HEK293 (cell line): ENCODE data around the gene CTIF.

Experiments used
- CTCF ChIA-PET: fragments of 350-600 bp; formaldehyde crosslinking; extraction: SDS; loops from one replicate; lab custom pipeline; 2021; ENCODE audit warnings: antibody characterized with exemption; lab: Yijun Ruan, JAX
- POLR2A ChIA-PET: fragments of 300-600 bp; formaldehyde crosslinking; extraction: SDS; loops from one replicate; lab custom pipeline; 2020; ENCODE audit warnings: antibody characterized with exemption, inconsistent platforms; lab: Yijun Ruan, JAX
- H3K27ac ChIP-seq: fragments of 200-500 bp; sonication (Bioruptor generic); 2 replicates; pipeline ENCODE4 v1.5.1; 2014; ENCODE audit warnings: low read depth, low read length, control low read depth, inconsistent platforms; ENCODE audit errors: extremely low read depth
- H3K36me3 ChIP-seq, 2 experiments: fragments of 200-500 bp in 1 of 2; sonication (Bioruptor generic) in 1 of 2; 1 replicate in 1 of 2; 2 replicates in 1 of 2; pipeline ENCODE4 v1.5.1; 2014 to 2017; ENCODE audit warnings: inconsistent platforms in 2 of 2, low read length in 2 of 2; ENCODE audit not compliant: control insufficient read depth in 2 of 2, insufficient read depth in 1 of 2
- H3K4me1 ChIP-seq: fragments of 200-500 bp; sonication (Bioruptor generic); 2 replicates; pipeline ENCODE4 v1.5.1; 2014; ENCODE audit warnings: mild to moderate bottlenecking, low read length, inconsistent platforms; ENCODE audit not compliant: control insufficient read depth, insufficient read depth
- H3K4me3 ChIP-seq: 2 replicates; pipeline ENCODE4 v1.5.1; 2011; ENCODE audit warnings: low read depth, mild to moderate bottlenecking, control low read depth, low read length, moderate library complexity
- H3K9me3 ChIP-seq: fragments of 200-500 bp; sonication (Bioruptor generic); 2 replicates; pipeline ENCODE4 v1.5.1; 2014; ENCODE audit warnings: low read depth, low read length, inconsistent platforms; ENCODE audit not compliant: control insufficient read depth, insufficient read depth
- CTCF ChIP-seq: fragments of 450-650 bp; formaldehyde crosslinking; IDR thresholded peaks from 2 replicates; pipeline ENCODE4 v1.5.1; 2016; ENCODE audit warnings: missing biosample characterization, missing genetic modification characterization
- FEZF1 ChIP-seq: fragments of 450-650 bp; formaldehyde crosslinking; IDR thresholded peaks from 2 replicates; pipeline ENCODE4 v1.5.1; 2016; ENCODE audit warnings: missing biosample characterization, missing genetic modification characterization
- KLF1 ChIP-seq: fragments of 450-650 bp; formaldehyde crosslinking; IDR thresholded peaks from 2 replicates; pipeline ENCODE4 v1.5.1; 2016; ENCODE audit warnings: missing biosample characterization, missing genetic modification characterization
- MEIS1 ChIP-seq: sonication (generic); formaldehyde crosslinking; IDR thresholded peaks from 2 replicates; pipeline ENCODE4 v1.8.1; 2022; ENCODE audit warnings: missing genetic modification reagents, mild to moderate bottlenecking, borderline replicate concordance
- PRDM10 ChIP-seq: fragments of 450-650 bp; formaldehyde crosslinking; IDR thresholded peaks from 2 replicates; pipeline ENCODE4 v1.5.1; 2016; ENCODE audit warnings: missing biosample characterization, missing genetic modification characterization
- SCRT2 ChIP-seq: fragments of 450-650 bp; formaldehyde crosslinking; IDR thresholded peaks from 2 replicates; pipeline ENCODE4 v1.5.1; 2016; ENCODE audit warnings: missing biosample characterization, missing genetic modification characterization
- ZFP3 ChIP-seq: fragments of 450-650 bp; formaldehyde crosslinking; IDR thresholded peaks from 2 replicates; pipeline ENCODE4 v1.5.1; 2016; ENCODE audit warnings: low read depth, missing biosample characterization, missing genetic modification characterization
- ZNF132 ChIP-seq: fragments of 450-650 bp; formaldehyde crosslinking; IDR thresholded peaks from 2 replicates; pipeline ENCODE4 v1.5.1; 2017; ENCODE audit warnings: missing biosample characterization, missing genetic modification characterization, borderline replicate concordance
- ZNF555 ChIP-seq: fragments of 450-650 bp; formaldehyde crosslinking; conservative IDR thresholded peaks from 2 replicates; pipeline ENCODE4 v1.5.1; 2017; ENCODE audit warnings: missing biosample characterization, mild to moderate bottlenecking, missing genetic modification characterization, inconsistent platforms
- ZNF600 ChIP-seq: fragments of 450-650 bp; formaldehyde crosslinking; IDR thresholded peaks from 2 replicates; pipeline ENCODE4 v1.5.1; 2016; ENCODE audit warnings: missing biosample characterization, missing genetic modification characterization
- ZNF76 ChIP-seq: fragments of 450-650 bp; formaldehyde crosslinking; IDR thresholded peaks from 2 replicates; pipeline ENCODE4; 2016; ENCODE audit warnings: low read depth, missing biosample characterization, missing genetic modification characterization, borderline replicate concordance
- TF ChIP-seq, protein P1 (sequence below): fragments of 450-650 bp; formaldehyde crosslinking; IDR thresholded peaks from 2 replicates; pipeline ENCODE4 v1.5.1; 2016; ENCODE audit warnings: missing biosample characterization, missing genetic modification characterization
- TF ChIP-seq, protein P2 (sequence below): fragments of 450-650 bp; formaldehyde crosslinking; optimal IDR thresholded peaks from 2 replicates; pipeline ENCODE3; 2016; ENCODE audit warnings: missing biosample characterization, mild to moderate bottlenecking, missing genetic modification characterization
- TF ChIP-seq, protein P3 (sequence below): fragments of 450-650 bp; formaldehyde crosslinking; IDR thresholded peaks from 2 replicates; pipeline ENCODE4 v1.5.1; 2016; ENCODE audit warnings: missing biosample characterization, missing genetic modification characterization

The CTIF gene

GRCh38 chr18:48763719-48764100, 224.9 kb downstream of the CTIF start:
- no peaks in the 10 kb centered on the region for H3K4me1 ChIP-seq
- no peak overlapping the region for H3K27ac ChIP-seq
- H3K36me3 ChIP-seq = peaks cover 0 to 8% of the 10 kb centered on the region in 2 experiments; a peak in 1 of 3 replicates
- ChIA-PET CTCF (interaction anchor here (1.1 kb wide), 1 partner anchor 13 kb away, joined by 4 read pairs; no protein-coding TSS in a partner anchor), POLR2A (no interaction called here)
- no peak overlapping the region for H3K4me3 ChIP-seq
- H3K9me3 ChIP-seq = no peaks in the 10 kb centered on the region
- TF ChIP-seq MEIS1 (CRISPR knock-in tag) = no peak
- TF ChIP-seq PRDM10 (tag by site-specific recombination) = 0 out of 2 replicates have a peak, but pooled peaks have one; percentile 51

GRCh38 chr18:48765053-48765452, 226.2 kb downstream of the CTIF start:
- H3K4me1 ChIP-seq = no peaks in the 10 kb centered on the region
- H3K9me3 ChIP-seq = no peaks in the 10 kb centered on the region
- TF ChIP-seq ZNF555 (no peak), ZFP3 (no peak), CTCF (tag by site-specific recombination) (no peak), KLF1 (no peak), SCRT2 (tag by site-specific recombination) (no peak), FEZF1 (tag by site-specific recombination) (no peak), ZNF600 (tag by site-specific recombination) (no peak), ZNF76 (tag by site-specific recombination) (no peak), ZNF132 (tag by site-specific recombination) (no peak)
- TF ChIP-seq, protein P1, sequence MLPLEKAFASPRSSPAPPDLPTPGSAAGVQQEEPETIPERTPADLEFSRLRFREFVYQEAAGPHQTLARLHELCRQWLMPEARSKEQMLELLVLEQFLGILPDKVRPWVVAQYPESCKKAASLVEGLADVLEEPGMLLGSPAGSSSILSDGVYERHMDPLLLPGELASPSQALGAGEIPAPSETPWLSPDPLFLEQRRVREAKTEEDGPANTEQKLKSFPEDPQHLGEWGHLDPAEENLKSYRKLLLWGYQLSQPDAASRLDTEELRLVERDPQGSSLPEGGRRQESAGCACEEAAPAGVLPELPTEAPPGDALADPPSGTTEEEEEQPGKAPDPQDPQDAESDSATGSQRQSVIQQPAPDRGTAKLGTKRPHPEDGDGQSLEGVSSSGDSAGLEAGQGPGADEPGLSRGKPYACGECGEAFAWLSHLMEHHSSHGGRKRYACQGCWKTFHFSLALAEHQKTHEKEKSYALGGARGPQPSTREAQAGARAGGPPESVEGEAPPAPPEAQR (tag by site-specific recombination) = no peak
- TF ChIP-seq, protein P2, sequence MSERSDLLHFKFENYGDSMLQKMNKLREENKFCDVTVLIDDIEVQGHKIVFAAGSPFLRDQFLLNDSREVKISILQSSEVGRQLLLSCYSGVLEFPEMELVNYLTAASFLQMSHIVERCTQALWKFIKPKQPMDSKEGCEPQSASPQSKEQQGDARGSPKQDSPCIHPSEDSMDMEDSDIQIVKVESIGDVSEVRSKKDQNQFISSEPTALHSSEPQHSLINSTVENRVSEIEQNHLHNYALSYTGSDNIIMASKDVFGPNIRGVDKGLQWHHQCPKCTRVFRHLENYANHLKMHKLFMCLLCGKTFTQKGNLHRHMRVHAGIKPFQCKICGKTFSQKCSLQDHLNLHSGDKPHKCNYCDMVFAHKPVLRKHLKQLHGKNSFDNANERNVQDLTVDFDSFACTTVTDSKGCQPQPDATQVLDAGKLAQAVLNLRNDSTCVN (tag by site-specific recombination) = no peak
- TF ChIP-seq, protein P3, sequence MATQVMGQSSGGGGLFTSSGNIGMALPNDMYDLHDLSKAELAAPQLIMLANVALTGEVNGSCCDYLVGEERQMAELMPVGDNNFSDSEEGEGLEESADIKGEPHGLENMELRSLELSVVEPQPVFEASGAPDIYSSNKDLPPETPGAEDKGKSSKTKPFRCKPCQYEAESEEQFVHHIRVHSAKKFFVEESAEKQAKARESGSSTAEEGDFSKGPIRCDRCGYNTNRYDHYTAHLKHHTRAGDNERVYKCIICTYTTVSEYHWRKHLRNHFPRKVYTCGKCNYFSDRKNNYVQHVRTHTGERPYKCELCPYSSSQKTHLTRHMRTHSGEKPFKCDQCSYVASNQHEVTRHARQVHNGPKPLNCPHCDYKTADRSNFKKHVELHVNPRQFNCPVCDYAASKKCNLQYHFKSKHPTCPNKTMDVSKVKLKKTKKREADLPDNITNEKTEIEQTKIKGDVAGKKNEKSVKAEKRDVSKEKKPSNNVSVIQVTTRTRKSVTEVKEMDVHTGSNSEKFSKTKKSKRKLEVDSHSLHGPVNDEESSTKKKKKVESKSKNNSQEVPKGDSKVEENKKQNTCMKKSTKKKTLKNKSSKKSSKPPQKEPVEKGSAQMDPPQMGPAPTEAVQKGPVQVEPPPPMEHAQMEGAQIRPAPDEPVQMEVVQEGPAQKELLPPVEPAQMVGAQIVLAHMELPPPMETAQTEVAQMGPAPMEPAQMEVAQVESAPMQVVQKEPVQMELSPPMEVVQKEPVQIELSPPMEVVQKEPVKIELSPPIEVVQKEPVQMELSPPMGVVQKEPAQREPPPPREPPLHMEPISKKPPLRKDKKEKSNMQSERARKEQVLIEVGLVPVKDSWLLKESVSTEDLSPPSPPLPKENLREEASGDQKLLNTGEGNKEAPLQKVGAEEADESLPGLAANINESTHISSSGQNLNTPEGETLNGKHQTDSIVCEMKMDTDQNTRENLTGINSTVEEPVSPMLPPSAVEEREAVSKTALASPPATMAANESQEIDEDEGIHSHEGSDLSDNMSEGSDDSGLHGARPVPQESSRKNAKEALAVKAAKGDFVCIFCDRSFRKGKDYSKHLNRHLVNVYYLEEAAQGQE (tag by site-specific recombination) = no peak
- ChIA-PET CTCF (interaction anchor here (0.5 to 0.7 kb wide), 3 partner anchors 9 to 1229 kb away, joined by 3 to 5 read pairs (median 3); no protein-coding TSS in a partner anchor), POLR2A (no interaction called here)
- no peak overlapping the region for H3K27ac ChIP-seq
- no peak overlapping the region for H3K4me3 ChIP-seq
- peaks cover 0 to 8% of the 10 kb centered on the region in 2 experiments; a peak in 1 of 3 replicates for H3K36me3 ChIP-seq
